CD4-positive, alpha-beta T cell treated with Interferon gamma for 1 hour (primary cell): ENCODE measurements around the gene URB1.
"Not testable (repeated sequence)": the region's sequence is repeated elsewhere in the genome, so short reads cannot be mapped to it uniquely, and the experiment has no call there.

Experiments used
- DNase-seq: peaks from one replicate; pipeline ENCODE4 v3.0.0-alpha.2; 2020

URB1 gene

GRCh38 chr21:32370998-32371766, 21.6 kb downstream of the URB1 start:
- no peak for DNase-seq

GRCh38 chr21:32368961-32369360, 23.9 kb downstream of the URB1 start:
- not testable (repeated sequence) for DNase-seq

- no peak for DNase-seq
Measured at GRCh38 chr21:32368386-32368785, 24.4 kb downstream of the URB1 start.

- DNase-seq = no peak
Measured at GRCh38 chr21:32367158-32367557, 25.7 kb downstream of the URB1 start.

GRCh38 chr21:32366191-32366590, 26.6 kb downstream of the URB1 start:
- no peak for DNase-seq

GRCh38 chr21:32364796-32365195, 28.0 kb downstream of the URB1 start:
- DNase-seq = no peak

- no peak for DNase-seq
Measured at GRCh38 chr21:32364387-32364786, 28.4 kb downstream of the URB1 start.

- no peak for DNase-seq
Measured at GRCh38 chr21:32360401-32360975, 32.3 kb downstream of the URB1 start.

GRCh38 chr21:32359719-32360260, 33.0 kb downstream of the URB1 start:
- no peak for DNase-seq

- no peak for DNase-seq
Measured at GRCh38 chr21:32356874-32357395, 35.9 kb downstream of the URB1 start.

GRCh38 chr21:32353002-32353711, 39.7 kb downstream of the URB1 start:
- no peak for DNase-seq

GRCh38 chr21:32352526-32352925, 40.3 kb downstream of the URB1 start:
- no peak for DNase-seq

- DNase-seq = no peak
Measured at GRCh38 chr21:32351428-32351827, 41.4 kb downstream of the URB1 start.

- DNase-seq = no peak
Measured at GRCh38 chr21:32350981-32351380, 41.8 kb downstream of the URB1 start.

GRCh38 chr21:32350211-32350980, 42.4 kb downstream of the URB1 start:
- DNase-seq = no peak

GRCh38 chr21:32349333-32349944, 43.4 kb downstream of the URB1 start:
- no peak for DNase-seq

GRCh38 chr21:32348604-32349332, 44.0 kb downstream of the URB1 start:
- DNase-seq = no peak

GRCh38 chr21:32347977-32348376, 44.8 kb downstream of the URB1 start:
- DNase-seq = no peak

- no peak for DNase-seq
Measured at GRCh38 chr21:32347351-32347750, 45.5 kb downstream of the URB1 start.

GRCh38 chr21:32346951-32347350, 45.9 kb downstream of the URB1 start:
- DNase-seq = no peak
